Sigmoid colon (tissue), 3 donors: ENCODE data around the gene TSPYL2.

Source experiments
- CTCF ChIP-seq, 4 experiments: fragments of 450-650 bp in 3 of 4; fragments of 200-600 bp in 1 of 4; IDR thresholded peaks; one replicate each; pipeline ENCODE4 v1.5.1; 2016 to 2019; ENCODE audit warnings: antibody characterized with exemption in 4 of 4, mild to moderate bottlenecking in 3 of 4, moderate library complexity in 2 of 4
- POLR2A ChIP-seq, 2 donors: fragments of 450-650 bp; IDR thresholded peaks; one replicate each; pipeline ENCODE4 v1.6.1; 2016; ENCODE audit warnings: antibody characterized with exemption in 2 of 2, mild to moderate bottlenecking in 2 of 2, moderate library complexity in 2 of 2

GRCh38 chrX:53084863-53085262 lies 2.7 kb downstream of the TSPYL2 start:
- TF ChIP-seq CTCF (IDR thresholded peaks at IDR 0.05): no peak
- no peak for TF ChIP-seq POLR2A (IDR thresholded peaks at IDR 0.05)
